Sciatic nerve (tissue), 2 donors: Measurements from ENCODE around the gene CREB3L1. TPM values are rescaled to one million over a fixed set of nuclear protein-coding genes. Genes with fewer than 3 reads are reported as not detected.

Experiments
- ATAC-seq: fragments of 200-7000 bp; cut with Tn5 transposase; one replicate; pipeline ENCODE4 v1.9.1; 2020; ENCODE audit warnings: mild to moderate bottlenecking, moderate library complexity
- DNase-seq: peaks from one replicate; pipeline ENCODE4 v3.0.0-alpha.2; 2020; ENCODE audit warnings: low spot score
- intact Hi-C: fragments of 100-400 bp; cut with DNase I; formaldehyde crosslinking; loops from one replicate; pipeline ENCODE4 v1.14.2; 2022
- total RNA-seq: library from RNA; stranded (reverse); fragmentation: NEBNext Ultra II Directional; extraction: Animal tissue kit (Norgen Biotek cat#: 25700); gene quantifications from one replicate; pipeline ENCODE4 v1.2.1, GENCODE V29; 2021
- donor health status: DM: no; HTN: no; CAD: no.
- donor health status: DM: no; HTN: no; CAD: no.

CREB3L1 gene
- total RNA-seq, 1 donor from 2014 or later = 20.8 TPM

DNA sequence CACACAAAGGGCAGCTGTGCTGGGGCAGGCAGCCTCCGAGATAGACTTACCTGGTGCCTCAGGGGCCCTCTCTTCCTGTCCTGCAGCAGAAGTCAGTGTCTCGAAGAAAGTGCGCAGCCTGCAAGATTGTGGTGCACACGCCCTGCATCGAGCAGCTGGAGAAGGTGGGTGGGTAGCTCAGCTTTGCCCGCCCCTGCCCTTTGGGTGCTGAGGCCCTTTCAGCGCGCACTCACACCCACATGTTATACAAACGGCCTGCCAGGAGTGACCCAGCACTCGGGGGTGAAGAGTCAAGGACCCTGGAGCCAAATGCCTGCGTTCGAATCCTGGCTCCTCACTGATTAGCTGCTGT is 90.4 kb downstream of the CREB3L1 start:
- DNase-seq (no peak), ATAC-seq (no peak)
- intact Hi-C loops = no loop called here

GRCh38 chr11:46369458-46370152 is 92.1 kb downstream of the CREB3L1 start:
- DNase-seq (no peak), ATAC-seq (peak; percentile 25)
- intact Hi-C loops = no loop called here

DNA sequence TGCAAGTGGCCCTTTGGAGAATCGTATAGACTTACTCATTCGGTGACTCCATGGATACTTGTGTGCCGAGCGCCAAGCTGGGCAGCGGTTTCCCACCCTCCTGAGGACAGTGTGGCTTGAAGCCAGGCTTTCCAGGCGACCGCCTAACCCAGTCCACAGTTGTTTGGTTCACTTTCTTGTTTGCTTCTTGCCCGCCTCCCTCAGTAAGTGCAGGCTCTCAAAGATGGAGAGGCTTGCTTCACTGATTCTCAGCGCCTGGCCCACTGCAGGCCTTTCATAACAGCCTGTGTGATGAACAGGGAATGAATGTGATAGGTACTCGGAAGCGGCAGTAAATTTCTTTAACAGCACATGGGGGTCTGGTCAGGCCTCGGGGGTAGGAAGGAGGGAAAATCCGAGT is 92.8 kb downstream of the CREB3L1 start:
- DNase-seq (no peak), ATAC-seq (no peak)
- intact Hi-C loops = no loop called here

Other genes with a start within 250 kb of the CREB3L1 start
- gene PHF21A, start 156.2 kb upstream of the CREB3L1 start, total RNA-seq = 82.2 TPM
- gene DGKZ, start 69.8 kb downstream of the CREB3L1 start, total RNA-seq = 45.5 TPM
- 92.7 TPM for gene MDK, start 104.0 kb downstream of the CREB3L1 start, total RNA-seq
- gene CHRM4, start 114.1 kb downstream of the CREB3L1 start, total RNA-seq = not detected